Measurements from ENCODE around the gene TSN.
"Not testable (repeated sequence)": the region's sequence is repeated elsewhere in the genome, so short reads cannot be mapped to it uniquely, and the experiment has no call there.

TSN gene

GRCh38 chr2:121803503-121803902 lies 48.1 kb downstream of the TSN start:
- DNase-seq (ENCODE audit: low read depth), result no peak

- no peak for DNase-seq (ENCODE audit: low read depth)
Measured at GRCh38 chr2:121804340-121804739, 48.9 kb downstream of the TSN start.

- no peak for DNase-seq (ENCODE audit: low read depth)
Measured at GRCh38 chr2:121804997-121805765, 49.7 kb downstream of the TSN start.

DNA sequence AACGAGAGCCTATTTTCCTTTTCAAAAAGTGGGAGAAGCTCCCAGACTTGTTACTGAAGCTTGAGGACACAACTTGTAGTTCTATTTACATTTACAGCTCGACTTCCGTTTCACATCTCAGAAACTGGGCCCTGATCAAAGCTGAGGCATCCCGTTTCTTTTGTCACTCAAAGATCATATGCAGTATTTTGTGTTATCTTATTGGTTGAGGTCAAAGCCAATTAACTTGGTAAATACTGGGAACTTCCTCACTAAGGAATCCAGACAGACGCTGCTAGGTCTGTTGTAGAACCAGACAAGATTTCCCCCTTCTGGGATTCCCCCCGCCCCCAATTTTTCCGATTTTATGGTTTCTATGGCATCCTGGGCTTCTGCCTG lies 50.3 kb downstream of the TSN start:
- DNase-seq (ENCODE audit: low read depth), result no peak

GRCh38 chr2:121807771-121808170 lies 52.3 kb downstream of the TSN start:
- DNase-seq (ENCODE audit: low read depth), result not testable (repeated sequence)

DNA sequence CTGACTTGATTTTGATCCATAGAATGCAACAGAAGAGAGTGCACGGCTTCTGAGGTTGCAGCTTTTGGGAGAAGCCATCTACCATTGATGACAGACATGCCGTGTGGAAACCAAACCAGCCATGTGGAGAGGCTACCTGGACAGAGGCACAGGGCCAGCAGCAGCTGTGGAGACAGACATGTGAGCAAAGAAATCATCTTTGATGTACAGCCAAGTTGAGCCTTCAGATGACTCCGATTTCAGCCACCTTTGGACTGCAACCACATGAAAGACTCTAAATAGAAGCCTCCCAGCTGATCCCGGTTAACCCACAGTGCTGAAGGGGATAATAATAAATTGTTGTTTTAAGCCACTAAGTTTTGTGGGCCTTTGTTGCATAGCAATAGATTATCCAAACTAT lies 54.2 kb downstream of the TSN start:
- no peak for DNase-seq (ENCODE audit: low read depth)

- DNase-seq (ENCODE audit: low read depth), result no peak
Measured at GRCh38 chr2:121810959-121811853, 55.8 kb downstream of the TSN start.

GRCh38 chr2:121813083-121813482 lies 57.6 kb downstream of the TSN start:
- not testable (repeated sequence) for DNase-seq (ENCODE audit: low read depth)

- DNase-seq (ENCODE audit: low read depth), result no peak
Measured at GRCh38 chr2:121815216-121815615, 59.8 kb downstream of the TSN start.

DNA sequence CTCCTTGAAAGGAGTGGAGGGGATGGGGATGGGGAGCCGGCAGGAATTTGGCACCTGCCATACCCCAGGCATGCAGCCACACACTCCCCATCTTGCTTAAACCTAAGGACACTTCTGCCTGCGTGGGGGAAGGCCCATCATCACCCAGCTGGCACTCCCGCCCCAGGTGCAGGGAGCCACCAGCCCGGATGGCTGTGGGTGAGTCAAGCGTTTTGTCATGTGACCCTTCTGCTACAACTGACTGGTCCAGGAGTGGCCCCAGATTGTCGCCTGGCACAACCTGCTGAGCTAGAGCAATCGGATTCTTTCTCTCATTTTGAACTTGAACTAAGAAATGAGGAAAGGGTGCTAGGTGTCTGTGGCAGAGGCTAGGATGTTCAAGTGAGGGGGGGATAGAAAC lies 61.3 kb downstream of the TSN start:
- DNase-seq (ENCODE audit: low read depth), result no peak

GRCh38 chr2:121817304-121817703 lies 61.9 kb downstream of the TSN start:
- DNase-seq (ENCODE audit: low read depth), result not testable (repeated sequence)

Data from T follicular helper cell (primary cell).